ENCODE data around the gene PJVK. TPM values are rescaled to one million over a fixed set of nuclear protein-coding genes. Genes with fewer than 3 reads are reported as not detected.

The PJVK gene
- total and polyA plus RNA-seq, 2 experiments from 2014 or later: 3.9 to 4.6 TPM

DNA sequence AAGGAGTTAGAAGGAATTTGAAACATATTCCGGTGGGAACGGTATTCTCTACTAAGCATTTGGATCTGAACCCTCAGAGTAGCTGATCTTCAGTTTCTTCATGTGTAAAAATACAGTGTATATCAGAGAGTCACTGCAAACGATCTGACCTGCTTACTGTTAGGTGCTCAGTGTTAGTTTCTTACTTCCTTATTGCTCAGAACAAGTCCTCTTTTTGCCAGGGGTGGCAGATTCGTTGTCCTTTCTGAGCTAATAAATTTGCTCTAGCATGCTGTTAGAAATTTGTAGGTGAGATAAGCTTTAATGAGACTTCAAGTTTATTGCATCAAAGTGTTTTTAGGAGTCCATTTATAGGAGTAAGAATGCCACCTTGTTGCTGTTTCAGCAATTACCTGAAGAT lies 44.9 kb downstream of the PJVK start:
- Histone ChIP-seq H3K9me3 (ENCODE audit: low read depth) (no peaks in the 10 kb centered on the region), H3K4me2 (no peak overlapping the region), H2AFZ (no peak overlapping the region), H4K20me1 (ENCODE audit: insufficient read depth, poor library complexity, severe bottlenecking) (no peaks in the 10 kb centered on the region), H3K4me3 (no peak overlapping the region), H3K36me3 (replicated peaks; ENCODE audit: insufficient read depth, low read depth) (peaks cover under 1% of the 10 kb centered on the region), H3K9me2 (replicated peaks; ENCODE audit: insufficient read depth) (no peaks in the 10 kb centered on the region), H3K27ac (no peak overlapping the region), H3K79me2 (no peaks in the 10 kb centered on the region), H3K27me3 (no peaks in the 10 kb centered on the region), H3K4me1 (ENCODE audit: insufficient read depth) (no peaks in the 10 kb centered on the region)
- DNase-seq (ENCODE audit: low spot score): no peak
- TF ChIP-seq EZH2 (IDR thresholded peaks at IDR 0.05; ENCODE audit: borderline replicate concordance) (no peak), EZH2phosphoT487 (IDR thresholded peaks at IDR 0.05; ENCODE audit: low read depth, severe bottlenecking, unreplicated experiment) (no peak)
- TF ChIP-seq, protein P1, sequence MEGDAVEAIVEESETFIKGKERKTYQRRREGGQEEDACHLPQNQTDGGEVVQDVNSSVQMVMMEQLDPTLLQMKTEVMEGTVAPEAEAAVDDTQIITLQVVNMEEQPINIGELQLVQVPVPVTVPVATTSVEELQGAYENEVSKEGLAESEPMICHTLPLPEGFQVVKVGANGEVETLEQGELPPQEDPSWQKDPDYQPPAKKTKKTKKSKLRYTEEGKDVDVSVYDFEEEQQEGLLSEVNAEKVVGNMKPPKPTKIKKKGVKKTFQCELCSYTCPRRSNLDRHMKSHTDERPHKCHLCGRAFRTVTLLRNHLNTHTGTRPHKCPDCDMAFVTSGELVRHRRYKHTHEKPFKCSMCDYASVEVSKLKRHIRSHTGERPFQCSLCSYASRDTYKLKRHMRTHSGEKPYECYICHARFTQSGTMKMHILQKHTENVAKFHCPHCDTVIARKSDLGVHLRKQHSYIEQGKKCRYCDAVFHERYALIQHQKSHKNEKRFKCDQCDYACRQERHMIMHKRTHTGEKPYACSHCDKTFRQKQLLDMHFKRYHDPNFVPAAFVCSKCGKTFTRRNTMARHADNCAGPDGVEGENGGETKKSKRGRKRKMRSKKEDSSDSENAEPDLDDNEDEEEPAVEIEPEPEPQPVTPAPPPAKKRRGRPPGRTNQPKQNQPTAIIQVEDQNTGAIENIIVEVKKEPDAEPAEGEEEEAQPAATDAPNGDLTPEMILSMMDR (IDR thresholded peaks at IDR 0.05; ENCODE audit: poor library complexity): no peak
- WGBS (ENCODE audit: low lambda C conversion rate, missing lambda C conversion rate): 90% methylated on average over 4 of the region's 4 CpGs

DNA sequence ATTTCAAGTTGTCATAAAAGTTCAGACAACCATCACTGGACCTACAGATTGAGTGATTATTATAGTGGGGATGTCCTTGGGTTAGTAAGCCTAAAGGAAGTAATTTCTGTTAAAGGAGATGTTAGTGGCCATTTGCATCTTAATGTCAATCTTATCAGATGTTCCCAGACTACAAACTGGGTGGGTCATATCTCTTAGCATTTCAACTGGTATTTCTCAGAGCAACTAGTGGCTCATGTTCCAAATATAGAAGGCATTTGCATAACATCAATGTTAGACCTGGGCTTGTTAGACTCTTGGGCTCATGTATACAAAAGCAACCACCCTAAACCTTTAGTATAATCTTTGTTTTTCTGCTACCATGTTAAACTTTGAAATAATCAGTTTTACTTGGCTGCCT lies 47.0 kb downstream of the PJVK start:
- no peaks in the 10 kb centered on the region for H3K9me3 ChIP-seq (ENCODE audit: low read depth)
- no peaks in the 10 kb centered on the region for H3K9me2 ChIP-seq (replicated peaks; ENCODE audit: insufficient read depth)
- H3K4me2 ChIP-seq: no peak overlapping the region
- no peaks in the 10 kb centered on the region for H4K20me1 ChIP-seq (ENCODE audit: insufficient read depth, poor library complexity, severe bottlenecking)
- H2AFZ ChIP-seq: no peak overlapping the region
- TF ChIP-seq EZH2 (IDR thresholded peaks at IDR 0.05; ENCODE audit: borderline replicate concordance): no peak
- TF ChIP-seq, protein P1 (IDR thresholded peaks at IDR 0.05; ENCODE audit: poor library complexity): no peak
- no peak for TF ChIP-seq EZH2phosphoT487 (IDR thresholded peaks at IDR 0.05; ENCODE audit: low read depth, severe bottlenecking, unreplicated experiment)
- H3K36me3 ChIP-seq (replicated peaks; ENCODE audit: insufficient read depth, low read depth): peaks cover 4% of the 10 kb centered on the region
- H3K27ac ChIP-seq: no peak overlapping the region
- no peak for DNase-seq (ENCODE audit: low spot score)
- no peaks in the 10 kb centered on the region for H3K79me2 ChIP-seq
- H3K4me1 ChIP-seq (ENCODE audit: insufficient read depth): no peaks in the 10 kb centered on the region
- no peak overlapping the region for H3K4me3 ChIP-seq
- H3K27me3 ChIP-seq: no peaks in the 10 kb centered on the region

- TF ChIP-seq EZH2phosphoT487 (IDR thresholded peaks at IDR 0.05; ENCODE audit: low read depth, severe bottlenecking, unreplicated experiment): no peak
- TF ChIP-seq EZH2 (IDR thresholded peaks at IDR 0.05; ENCODE audit: borderline replicate concordance): no peak
- TF ChIP-seq, protein P1 (IDR thresholded peaks at IDR 0.05; ENCODE audit: poor library complexity): no peak
- Histone ChIP-seq H3K4me2 (no peak overlapping the region), H3K27me3 (no peaks in the 10 kb centered on the region), H4K20me1 (ENCODE audit: insufficient read depth, poor library complexity, severe bottlenecking) (no peaks in the 10 kb centered on the region), H3K4me1 (ENCODE audit: insufficient read depth) (no peaks in the 10 kb centered on the region), H3K9me2 (replicated peaks; ENCODE audit: insufficient read depth) (no peaks in the 10 kb centered on the region), H3K36me3 (replicated peaks; ENCODE audit: insufficient read depth, low read depth) (peaks cover 4% of the 10 kb centered on the region), H3K4me3 (no peak overlapping the region), H3K79me2 (no peaks in the 10 kb centered on the region), H2AFZ (no peak overlapping the region), H3K9me3 (ENCODE audit: low read depth) (no peaks in the 10 kb centered on the region), H3K27ac (no peak overlapping the region)
- 93% methylated on average over 3 of the region's 3 CpGs for WGBS (ENCODE audit: low lambda C conversion rate, missing lambda C conversion rate)
- DNase-seq (ENCODE audit: low spot score): no peak
These were observed 48.5 kb downstream of the PJVK start for GRCh38 chr2:178499640-178500039.

DNA sequence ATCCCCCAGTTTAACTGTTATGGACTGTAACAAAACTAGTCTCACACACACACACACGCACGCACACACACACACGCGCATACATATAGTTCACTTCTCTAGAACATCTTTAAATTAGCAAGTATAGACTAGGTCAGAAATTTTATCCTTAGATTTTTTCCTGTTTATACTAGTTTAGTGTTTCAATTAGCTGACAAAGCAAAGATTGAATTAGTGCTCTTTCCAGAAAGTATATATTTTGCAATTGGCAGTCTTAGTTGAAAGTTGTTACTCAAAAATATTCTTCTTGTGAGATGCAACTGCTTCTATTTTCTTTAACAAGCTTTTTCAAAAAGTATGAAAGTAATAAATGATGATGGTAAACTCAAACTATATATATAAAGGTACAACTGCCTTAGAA lies 51.6 kb downstream of the PJVK start:
- no peak overlapping the region for H2AFZ ChIP-seq
- H3K9me2 ChIP-seq (replicated peaks; ENCODE audit: insufficient read depth): no peaks in the 10 kb centered on the region
- no peak overlapping the region for H3K4me3 ChIP-seq
- no peak for DNase-seq (ENCODE audit: low spot score)
- H3K4me2 ChIP-seq: no peak overlapping the region
- WGBS (ENCODE audit: low lambda C conversion rate, missing lambda C conversion rate): 83% methylated on average over 4 of the region's 4 CpGs
- no peaks in the 10 kb centered on the region for H3K79me2 ChIP-seq
- H3K9me3 ChIP-seq (ENCODE audit: low read depth): no peaks in the 10 kb centered on the region
- no peak for TF ChIP-seq EZH2phosphoT487 (IDR thresholded peaks at IDR 0.05; ENCODE audit: low read depth, severe bottlenecking, unreplicated experiment)
- no peak for TF ChIP-seq EZH2 (IDR thresholded peaks at IDR 0.05; ENCODE audit: borderline replicate concordance)
- TF ChIP-seq, protein P1 (IDR thresholded peaks at IDR 0.05; ENCODE audit: poor library complexity): no peak
- H3K4me1 ChIP-seq (ENCODE audit: insufficient read depth): no peaks in the 10 kb centered on the region
- peaks cover 4% of the 10 kb centered on the region for H3K36me3 ChIP-seq (replicated peaks; ENCODE audit: insufficient read depth, low read depth)
- H4K20me1 ChIP-seq (ENCODE audit: insufficient read depth, poor library complexity, severe bottlenecking): no peaks in the 10 kb centered on the region
- H3K27ac ChIP-seq: no peak overlapping the region
- H3K27me3 ChIP-seq: no peaks in the 10 kb centered on the region

Measured in hepatocyte (in vitro differentiated cells).